PC-9 (cell line): Measurements from ENCODE around the gene OSGEP. TPM values are rescaled to one million over a fixed set of nuclear protein-coding genes. Genes with fewer than 3 reads are reported as not detected.

Source experiments
- BruUV-seq: library from RNA; stranded (reverse); fragments of 400-500 nt; replicated peaks from 2 replicates; lab custom pipeline; 2021; lab: Mats Ljungman, UMichigan
- CTCF ChIA-PET: fragments of 300-600 bp; sonication (Branson Sonifier 250); formaldehyde crosslinking; loops from one replicate; lab custom pipeline; 2022; ENCODE audit warnings: antibody characterized with exemption; lab: Charles Lee
- POLR2A ChIA-PET: fragments of 300-600 bp; sonication (Branson Sonifier 250); formaldehyde crosslinking; loops from one replicate; lab custom pipeline; 2022; ENCODE audit warnings: antibody characterized with exemption; ENCODE audit not compliant: unreplicated experiment; lab: Charles Lee
- DNase-seq, 2 experiments: peaks; one replicate each; pipeline versions ENCODE4 v3.0.0 to v3.0.0-alpha.2; 2015 to 2022; ENCODE audit warnings: mixed read lengths in 1 of 2
- H2AFZ ChIP-seq: fragments of 200-600 bp; sonication (generic); 2 replicates; pipeline ENCODE4 v1.8.1; 2017; ENCODE audit warnings: antibody characterized with exemption
- H3F3A ChIP-seq: fragments of 200-600 bp; sonication (generic); 2 replicates; pipeline ENCODE4 v1.8.1; 2017; ENCODE audit warnings: antibody characterized with exemption, mild to moderate bottlenecking, low read depth; ENCODE audit not compliant: insufficient read depth
- H3K27ac ChIP-seq: fragments of 200-600 bp; sonication (generic); 2 replicates; pipeline ENCODE4 v1.6.1; 2016; ENCODE audit warnings: mixed run types
- H3K27me3 ChIP-seq: fragments of 200-600 bp; sonication (generic); 2 replicates; pipeline ENCODE4 v1.6.1; 2016; ENCODE audit warnings: low read depth, mixed run types; ENCODE audit not compliant: insufficient read depth
- H3K36me3 ChIP-seq: fragments of 200-600 bp; sonication (generic); 2 replicates; pipeline ENCODE4 v1.6.1; 2016; ENCODE audit warnings: low read depth, mixed run types
- H3K4me1 ChIP-seq: fragments of 200-600 bp; sonication (generic); replicated peaks from 2 replicates; pipeline ENCODE4 v1.6.1; 2016; ENCODE audit warnings: mixed run types; ENCODE audit not compliant: insufficient read depth
- H3K4me2 ChIP-seq: fragments of 200-600 bp; sonication (generic); 2 replicates; pipeline ENCODE4 v1.6.1; 2017; ENCODE audit warnings: mixed run types
- H3K4me3 ChIP-seq: fragments of 200-600 bp; sonication (generic); 2 replicates; pipeline ENCODE4 v1.6.1; 2016; ENCODE audit warnings: mixed run types
- H3K79me2 ChIP-seq: fragments of 200-600 bp; sonication (generic); 2 replicates; pipeline ENCODE4 v1.6.1; 2017; ENCODE audit warnings: low read depth, mixed run types
- H3K9me2 ChIP-seq: fragments of 200-600 bp; sonication (generic); 2 replicates; pipeline ENCODE4 v1.8.1; 2017; ENCODE audit warnings: mild to moderate bottlenecking; ENCODE audit not compliant: insufficient read depth
- H3K9me3 ChIP-seq: fragments of 200-600 bp; sonication (generic); 2 replicates; pipeline ENCODE4 v1.8.1; 2016; ENCODE audit warnings: low read depth; ENCODE audit not compliant: insufficient read depth
- H4K20me1 ChIP-seq: fragments of 200-600 bp; sonication (generic); 2 replicates; pipeline ENCODE4 v1.8.1; 2017; ENCODE audit not compliant: insufficient read depth
- CTCF ChIP-seq: fragments of 200-600 bp; sonication (generic); conservative IDR thresholded peaks from 2 replicates; pipeline ENCODE4 v1.6.1; 2017; ENCODE audit warnings: mixed run types, antibody characterized with exemption, mild to moderate bottlenecking, moderate library complexity
- EZH2 ChIP-seq: fragments of 200-600 bp; sonication (generic); IDR thresholded peaks from 2 replicates; pipeline ENCODE4 v1.8.0; 2017; ENCODE audit warnings: antibody characterized with exemption, low read depth
- intact Hi-C: fragments of 100-400 bp; cut with micrococcal nuclease; formaldehyde crosslinking; loops from one replicate; pipeline ENCODE4 v1.10.0; 2022; ENCODE audit not compliant: unreplicated experiment
- total RNA-seq: library from RNA; stranded (reverse); gene quantifications from 2 replicates; pipeline ENCODE4 v1.2.3, GENCODE V29; 2021

OSGEP gene
- total RNA-seq, 1 experiment from 2014 or later, result 20.6 TPM

GRCh38 chr14:20472536-20473169 lies 18.0 kb upstream of the OSGEP start:
- no peak overlapping the region for H3K4me2 ChIP-seq
- no peak for TF ChIP-seq CTCF
- TF ChIP-seq EZH2, result no peak
- no peaks in the 10 kb centered on the region for H3K9me3 ChIP-seq
- H3K4me1 ChIP-seq, result no peaks in the 10 kb centered on the region; the same call in none of the 2 replicates
- peaks cover 23% of the 10 kb centered on the region for H3K79me2 ChIP-seq
- H3K27ac ChIP-seq, result no peak overlapping the region
- H3K4me3 ChIP-seq, result no peak overlapping the region
- ChIA-PET POLR2A (interaction anchor here (0.7 kb wide), 1 partner anchor 15 kb away, joined by 4 read pairs; no protein-coding TSS in a partner anchor), CTCF (no interaction called here)
- H4K20me1 ChIP-seq, result no peaks in the 10 kb centered on the region
- DNase-seq, result no peak
- no peaks in the 10 kb centered on the region for H3K9me2 ChIP-seq
- no peaks in the 10 kb centered on the region for H3K36me3 ChIP-seq
- intact Hi-C loops, result no loop called here
- H3K27me3 ChIP-seq, result no peaks in the 10 kb centered on the region
- H2AFZ ChIP-seq, result no peak overlapping the region
- H3F3A ChIP-seq, result peaks cover 8% of the 10 kb centered on the region; the same call in 1 of the 2 replicates
- BruUV-seq, result no TSS peak

GRCh38 chr14:20470603-20470901 lies 15.9 kb upstream of the OSGEP start:
- H3K36me3 ChIP-seq, result no peaks in the 10 kb centered on the region
- H3K4me1 ChIP-seq, result no peaks in the 10 kb centered on the region; the same call in none of the 2 replicates
- peak overlapping the region; percentile 100 for H3K4me2 ChIP-seq
- TF ChIP-seq EZH2 (no peak), CTCF (no peak)
- CTCF ChIA-PET, result no interaction called here
- peak overlapping the region; percentile 80 for H3K4me3 ChIP-seq
- POLR2A ChIA-PET, result interaction anchor here (0.7 to 1.2 kb wide), 2 partner anchors 9 to 129 kb away, joined by 5 to 6 read pairs; partner anchors contain the start of gene PIP4P1
- H3K27ac ChIP-seq, result peak overlapping the region; percentile 80
- no peaks in the 10 kb centered on the region for H3K9me2 ChIP-seq
- BruUV-seq, result no TSS peak
- no peaks in the 10 kb centered on the region for H3K9me3 ChIP-seq
- intact Hi-C loops, result no loop called here
- DNase-seq, result peak in 1 of 2 experiments; percentile 39
- H3K27me3 ChIP-seq, result no peaks in the 10 kb centered on the region
- H3F3A ChIP-seq, result peaks cover 11% of the 10 kb centered on the region; the same call in 1 of the 2 replicates
- H2AFZ ChIP-seq, result peak overlapping the region; percentile 94
- peaks cover 23% of the 10 kb centered on the region for H3K79me2 ChIP-seq
- no peaks in the 10 kb centered on the region for H4K20me1 ChIP-seq

GRCh38 chr14:20469890-20470602 lies 15.4 kb upstream of the OSGEP start:
- TSS peak; percentile 48 for BruUV-seq
- ChIA-PET CTCF (interaction anchor here (0.6 kb wide), 1 partner anchor 17 kb away, joined by 3 read pairs; no protein-coding TSS in a partner anchor), POLR2A (interaction anchor here (0.7 to 1.2 kb wide), 2 partner anchors 8 to 130 kb away, joined by 5 to 6 read pairs; partner anchors contain the start of gene PIP4P1)
- Histone ChIP-seq H3K4me2 (peak overlapping the region; percentile 100), H3K4me3 (peak overlapping the region; percentile 80), H3K27me3 (no peaks in the 10 kb centered on the region), H3K9me3 (no peaks in the 10 kb centered on the region), H3K4me1 (no peaks in the 10 kb centered on the region; the same call in none of the 2 replicates), H3K9me2 (no peaks in the 10 kb centered on the region), H3F3A (peaks cover 11% of the 10 kb centered on the region; the same call in 1 of the 2 replicates), H3K36me3 (no peaks in the 10 kb centered on the region), H3K79me2 (peaks cover 23% of the 10 kb centered on the region), H3K27ac (peak overlapping the region; percentile 80), H2AFZ (peak overlapping the region; percentile 94), H4K20me1 (no peaks in the 10 kb centered on the region)
- intact Hi-C loops, result loop anchor here (1.0 to 10.0 kb wide), 2 partner anchors 9 to 125 kb away; partner anchors contain the start of genes PARP2 and PIP4P1
- peak; percentile 16 to 63 for DNase-seq
- TF ChIP-seq EZH2, result no peak
- TF ChIP-seq CTCF, result no peak
